DOHH2 (cell line): Measurements from ENCODE around the gene FSHR.

Experiments
- H3F3A ChIP-seq: fragments of 200-600 bp; sonication (generic), shearing (Covaris generic); 2 replicates; pipeline ENCODE4 v1.6.0; 2016; ENCODE audit warnings: antibody characterized with exemption, mild to moderate bottlenecking; ENCODE audit not compliant: control insufficient read depth, insufficient read depth
- H3K27ac ChIP-seq: fragments of 200-600 bp; sonication (generic); 2 replicates; pipeline ENCODE4 v1.5.1; 2014; ENCODE audit warnings: low read depth, mild to moderate bottlenecking, low read length, moderate library complexity
- H3K27me3 ChIP-seq: fragments of 200-600 bp; sonication (generic); 2 replicates; pipeline ENCODE4 v1.6.1; 2014; ENCODE audit warnings: mild to moderate bottlenecking, low read length, mixed read lengths; ENCODE audit not compliant: control insufficient read depth
- H3K36me3 ChIP-seq: fragments of 200-600 bp; sonication (generic); 2 replicates; pipeline ENCODE4 v1.6.1; 2014; ENCODE audit warnings: mild to moderate bottlenecking, low read length, moderate library complexity, mixed read lengths; ENCODE audit not compliant: control insufficient read depth
- H3K4me1 ChIP-seq: fragments of 200-600 bp; sonication (generic); 2 replicates; pipeline ENCODE4 v1.6.1; 2014; ENCODE audit warnings: mild to moderate bottlenecking, low read length, mixed read lengths; ENCODE audit not compliant: control insufficient read depth
- H3K4me2 ChIP-seq: fragments of 200-600 bp; sonication (generic); 2 replicates; pipeline ENCODE4 v1.6.0; 2014; ENCODE audit warnings: mild to moderate bottlenecking, low read length, moderate library complexity
- H3K4me3 ChIP-seq: fragments of 200-600 bp; sonication (generic); 2 replicates; pipeline ENCODE4 v1.5.1; 2014; ENCODE audit warnings: mild to moderate bottlenecking, low read length, mixed read lengths
- H3K79me2 ChIP-seq: fragments of 200-600 bp; sonication (generic); 2 replicates; pipeline ENCODE4 v1.6.1; 2014; ENCODE audit warnings: mild to moderate bottlenecking, low read length, mixed read lengths; ENCODE audit not compliant: control insufficient read depth
- H3K9me2 ChIP-seq: fragments of 200-600 bp; sonication (generic); replicated peaks from 2 replicates; pipeline ENCODE4 v1.6.1; 2014; ENCODE audit warnings: mild to moderate bottlenecking, low read length, mixed read lengths; ENCODE audit not compliant: control insufficient read depth
- H3K9me3 ChIP-seq: fragments of 200-600 bp; sonication (generic); 2 replicates; pipeline ENCODE4 v1.6.1; 2014; ENCODE audit warnings: antibody characterized with exemption, low read length, mixed read lengths; ENCODE audit not compliant: control insufficient read depth, insufficient read depth
- H4K20me1 ChIP-seq: fragments of 200-600 bp; sonication (generic); 2 replicates; pipeline ENCODE4 v1.6.0; 2014; ENCODE audit warnings: low read depth, mild to moderate bottlenecking, antibody characterized with exemption, low read length, moderate library complexity; ENCODE audit not compliant: control insufficient read depth, insufficient read depth
- EZH2phosphoT487 ChIP-seq: fragments of 200-600 bp; sonication (generic); IDR thresholded peaks from 2 replicates; pipeline ENCODE4 v1.6.1; 2017; ENCODE audit warnings: borderline replicate concordance, mild to moderate bottlenecking, antibody characterized with exemption, low read length, moderate library complexity, mixed read lengths
- TF ChIP-seq, protein P1 (sequence below): fragments of 200-600 bp; sonication (generic); IDR thresholded peaks from one replicate; pipeline ENCODE4 v1.5.1; 2014; ENCODE audit warnings: antibody characterized with exemption, mild to moderate bottlenecking, low read depth, low read length; ENCODE audit not compliant: poor library complexity, severe bottlenecking

Gene FSHR

DNA sequence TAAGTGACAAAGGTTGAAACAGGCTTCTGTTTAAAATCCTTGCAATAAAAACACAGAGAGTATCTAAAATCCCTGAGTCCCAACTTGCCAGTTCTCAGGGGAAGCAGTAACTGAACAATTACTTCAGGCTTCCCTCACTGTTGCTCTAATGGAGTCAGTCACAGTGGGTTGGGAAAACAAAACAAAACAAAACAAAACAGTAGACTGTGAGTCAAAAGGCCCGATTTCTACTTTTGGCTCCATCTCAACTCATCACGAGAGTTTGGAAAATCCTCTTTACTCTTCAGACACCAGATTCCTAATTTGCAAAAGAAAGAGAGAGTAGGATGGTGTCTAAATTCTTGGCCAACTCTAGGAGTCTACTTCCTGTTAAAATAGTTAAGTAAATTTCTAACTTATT is 1.1 kb downstream of the FSHR start:
- H3K4me2 ChIP-seq = no peak overlapping the region
- H3K79me2 ChIP-seq = no peaks in the 10 kb centered on the region
- no peaks in the 10 kb centered on the region for H3F3A ChIP-seq
- no peaks in the 10 kb centered on the region for H4K20me1 ChIP-seq
- H3K27ac ChIP-seq = no peak overlapping the region
- TF ChIP-seq, protein P1, sequence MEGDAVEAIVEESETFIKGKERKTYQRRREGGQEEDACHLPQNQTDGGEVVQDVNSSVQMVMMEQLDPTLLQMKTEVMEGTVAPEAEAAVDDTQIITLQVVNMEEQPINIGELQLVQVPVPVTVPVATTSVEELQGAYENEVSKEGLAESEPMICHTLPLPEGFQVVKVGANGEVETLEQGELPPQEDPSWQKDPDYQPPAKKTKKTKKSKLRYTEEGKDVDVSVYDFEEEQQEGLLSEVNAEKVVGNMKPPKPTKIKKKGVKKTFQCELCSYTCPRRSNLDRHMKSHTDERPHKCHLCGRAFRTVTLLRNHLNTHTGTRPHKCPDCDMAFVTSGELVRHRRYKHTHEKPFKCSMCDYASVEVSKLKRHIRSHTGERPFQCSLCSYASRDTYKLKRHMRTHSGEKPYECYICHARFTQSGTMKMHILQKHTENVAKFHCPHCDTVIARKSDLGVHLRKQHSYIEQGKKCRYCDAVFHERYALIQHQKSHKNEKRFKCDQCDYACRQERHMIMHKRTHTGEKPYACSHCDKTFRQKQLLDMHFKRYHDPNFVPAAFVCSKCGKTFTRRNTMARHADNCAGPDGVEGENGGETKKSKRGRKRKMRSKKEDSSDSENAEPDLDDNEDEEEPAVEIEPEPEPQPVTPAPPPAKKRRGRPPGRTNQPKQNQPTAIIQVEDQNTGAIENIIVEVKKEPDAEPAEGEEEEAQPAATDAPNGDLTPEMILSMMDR = no peak
- no peak for TF ChIP-seq EZH2phosphoT487
- H3K4me3 ChIP-seq = no peak overlapping the region
- no peaks in the 10 kb centered on the region for H3K4me1 ChIP-seq
- H3K9me2 ChIP-seq = no peaks in the 10 kb centered on the region
- H3K27me3 ChIP-seq = no peaks in the 10 kb centered on the region
- H3K9me3 ChIP-seq = no peaks in the 10 kb centered on the region
- no peaks in the 10 kb centered on the region for H3K36me3 ChIP-seq

DNA sequence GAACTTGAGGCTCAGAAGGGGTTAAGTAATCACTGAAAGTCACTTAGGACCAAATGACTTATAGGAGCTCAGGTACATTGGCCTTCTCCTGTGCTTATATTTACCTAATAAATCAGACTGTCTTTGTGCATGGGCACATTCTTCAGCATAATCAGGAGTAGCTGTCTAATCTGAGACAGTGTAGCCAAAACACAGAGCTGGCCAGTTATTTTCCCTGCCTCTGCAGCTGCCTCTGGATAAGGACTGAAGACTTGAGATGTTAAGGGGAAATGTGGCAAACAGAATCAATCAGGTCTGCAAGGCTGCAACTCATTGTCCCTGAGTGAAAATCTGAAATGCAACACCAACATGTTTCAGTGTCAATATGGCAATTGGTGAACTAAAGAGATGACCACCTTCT is 1.5 kb downstream of the FSHR start:
- no peaks in the 10 kb centered on the region for H3K79me2 ChIP-seq
- no peaks in the 10 kb centered on the region for H3K36me3 ChIP-seq
- H3K4me3 ChIP-seq = no peak overlapping the region
- no peak for TF ChIP-seq EZH2phosphoT487
- TF ChIP-seq, protein P1 = no peak
- no peaks in the 10 kb centered on the region for H4K20me1 ChIP-seq
- no peaks in the 10 kb centered on the region for H3K27me3 ChIP-seq
- no peaks in the 10 kb centered on the region for H3K4me1 ChIP-seq
- no peaks in the 10 kb centered on the region for H3K9me3 ChIP-seq
- H3K27ac ChIP-seq = no peak overlapping the region
- H3K9me2 ChIP-seq = no peaks in the 10 kb centered on the region
- H3K4me2 ChIP-seq = no peak overlapping the region
- no peaks in the 10 kb centered on the region for H3F3A ChIP-seq

DNA sequence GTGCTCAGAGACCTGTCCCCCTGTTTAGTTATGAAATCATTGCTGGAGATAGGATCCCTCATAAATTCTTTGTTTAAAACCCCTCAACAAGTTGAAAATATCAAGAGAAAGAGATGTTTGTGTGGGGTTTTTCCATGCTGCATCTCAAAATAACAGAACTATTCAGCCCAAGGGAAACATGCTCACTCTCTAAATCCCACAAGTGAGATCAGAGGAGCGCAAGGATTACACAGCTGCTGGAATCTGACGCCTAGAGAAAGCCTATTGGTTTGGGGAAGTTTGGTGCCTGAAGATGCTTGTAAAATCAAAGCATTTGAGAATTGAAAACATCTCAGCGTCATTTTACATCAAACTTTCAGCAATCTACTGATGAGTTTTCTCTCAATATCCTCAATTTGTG is 7.9 kb downstream of the FSHR start:
- no peak for TF ChIP-seq EZH2phosphoT487
- TF ChIP-seq, protein P1 = no peak
- H4K20me1 ChIP-seq = no peaks in the 10 kb centered on the region

DNA sequence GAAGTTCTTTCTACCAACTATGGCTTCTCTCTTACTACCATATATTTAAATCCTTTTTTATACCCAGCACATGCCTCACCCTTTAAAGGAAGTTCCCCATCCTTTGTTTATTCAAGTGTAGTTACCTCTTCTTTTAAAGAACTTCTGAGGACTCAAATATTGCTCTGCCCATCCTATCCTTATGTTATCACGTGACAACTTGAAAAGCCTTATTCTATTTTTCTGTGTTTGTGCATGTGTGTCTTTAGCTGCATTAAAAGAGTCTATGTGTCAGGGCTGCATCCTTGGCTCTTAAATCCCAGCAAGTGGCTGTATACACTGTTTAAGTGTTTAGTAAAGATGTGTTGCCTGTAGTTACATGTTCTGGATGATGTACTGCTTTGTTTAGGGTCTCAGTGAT is 22.5 kb downstream of the FSHR start:
- Histone ChIP-seq H3K79me2 (no peaks in the 10 kb centered on the region), H3K4me2 (no peak overlapping the region), H3K27me3 (no peaks in the 10 kb centered on the region), H3K9me3 (no peaks in the 10 kb centered on the region), H3F3A (no peaks in the 10 kb centered on the region), H3K4me3 (no peak overlapping the region), H3K4me1 (no peaks in the 10 kb centered on the region), H3K36me3 (no peaks in the 10 kb centered on the region), H3K9me2 (no peaks in the 10 kb centered on the region), H4K20me1 (no peaks in the 10 kb centered on the region), H3K27ac (no peak overlapping the region)
- TF ChIP-seq EZH2phosphoT487 = no peak
- TF ChIP-seq, protein P1 = no peak

More for the DNA sequence above, 7.9 kb downstream of the FSHR start:
- Histone ChIP-seq H3K27me3 (no peaks in the 10 kb centered on the region), H3K9me2 (no peaks in the 10 kb centered on the region), H3K27ac (no peak overlapping the region), H3K4me1 (no peaks in the 10 kb centered on the region), H3K4me3 (no peak overlapping the region), H3K79me2 (no peaks in the 10 kb centered on the region), H3F3A (no peaks in the 10 kb centered on the region), H3K4me2 (no peak overlapping the region), H3K9me3 (no peaks in the 10 kb centered on the region), H3K36me3 (no peaks in the 10 kb centered on the region)
